ENCODE data around the gene CAPZA1. TPM values are rescaled to one million over a fixed set of nuclear protein-coding genes. Genes with fewer than 3 reads are reported as not detected.

Gene CAPZA1
- total and polyA plus RNA-seq, 2 experiments from 2014 or later = 273 to 279 TPM

DNA sequence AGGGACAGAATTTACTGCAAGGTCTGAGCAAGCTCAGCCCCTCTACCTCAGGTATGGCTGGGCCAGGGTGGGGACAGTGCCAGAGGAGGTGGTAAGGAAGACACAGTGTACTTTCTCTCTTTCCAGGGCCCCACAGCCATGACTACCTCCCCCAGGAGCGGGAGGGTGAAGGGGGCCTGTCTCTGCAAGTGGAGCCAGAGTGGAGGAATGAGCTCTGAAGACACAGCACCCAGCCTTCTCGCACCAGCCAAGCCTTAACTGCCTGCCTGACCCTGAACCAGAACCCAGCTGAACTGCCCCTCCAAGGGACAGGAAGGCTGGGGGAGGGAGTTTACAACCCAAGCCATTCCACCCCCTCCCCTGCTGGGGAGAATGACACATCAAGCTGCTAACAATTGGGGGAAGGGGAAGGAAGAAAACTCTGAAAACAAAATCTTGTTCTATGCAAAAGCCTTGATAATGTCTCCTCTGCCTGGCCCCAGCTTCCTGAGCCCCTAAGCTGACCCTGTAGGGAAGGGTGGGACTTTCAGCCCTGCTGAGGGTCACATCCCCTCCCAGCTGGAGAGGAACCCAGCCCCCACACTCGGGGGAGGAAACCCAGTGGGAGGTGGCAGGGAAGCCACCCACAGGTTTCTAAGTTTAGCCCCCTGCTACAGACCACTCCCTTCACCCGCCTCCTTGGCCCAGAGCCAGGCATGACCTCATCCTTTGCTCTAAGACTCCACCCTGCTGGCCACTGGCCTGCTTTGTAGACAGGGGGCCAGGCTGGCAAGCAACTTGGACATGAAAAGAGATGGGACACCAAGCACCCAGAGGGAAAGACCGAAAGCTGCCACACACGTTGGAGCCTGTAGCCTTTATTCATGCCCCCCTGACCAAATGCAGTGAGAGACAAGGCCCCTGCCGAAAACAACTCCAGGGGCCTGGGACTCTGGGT, 80.9 kb downstream of the CAPZA1 start:
- Histone ChIP-seq H2AFZ (no peak overlapping the region), H3K4me2 (ENCODE audit: unreplicated experiment) (peak overlapping the region; percentile 66), H3K27ac (peak overlapping the region; percentile 80), H3K9ac (peak overlapping the region; percentile 53; the same call in 1 of the 2 replicates), H3K9me3 (ENCODE audit: low read depth) (no peaks in the 10 kb centered on the region), H4K20me1 (ENCODE audit: insufficient read depth) (no peaks in the 10 kb centered on the region), H3K27me3 (replicated peaks; ENCODE audit: insufficient read depth) (no peaks in the 10 kb centered on the region), H3K79me2 (ENCODE audit: insufficient read depth) (peaks cover 28% of the 10 kb centered on the region), H3K4me1 (ENCODE audit: insufficient read depth) (peaks cover 17% of the 10 kb centered on the region), H3K9me2 (ENCODE audit: insufficient read depth) (no peaks in the 10 kb centered on the region), H3F3A (ENCODE audit: insufficient read depth) (peaks cover 50% of the 10 kb centered on the region), H3K36me3 (ENCODE audit: low read depth) (peaks cover 5% of the 10 kb centered on the region), H3K4me3 (no peak overlapping the region)
- TF ChIP-seq EZH2 (IDR thresholded peaks at IDR 0.05; ENCODE audit: insufficient read depth, poor library complexity, severe bottlenecking) (no peak), EZH2phosphoT487 (IDR thresholded peaks at IDR 0.05; ENCODE audit: insufficient read depth, low read depth) (no peak)
- 41 to 47% methylated on average over 6 to 7 of the region's 7 CpGs for WGBS, 2 experiments (ENCODE audit: low coverage in 1 of 2, low lambda C conversion rate in 2 of 2, missing lambda C conversion rate in 2 of 2)
- in situ Hi-C loops (cut with MboI) = no loop called here
- DNase-seq = peak; percentile 92

- Histone ChIP-seq H3K9me3 (ENCODE audit: low read depth) (no peaks in the 10 kb centered on the region), H3F3A (ENCODE audit: insufficient read depth) (peaks cover 55% of the 10 kb centered on the region), H3K9me2 (ENCODE audit: insufficient read depth) (no peaks in the 10 kb centered on the region), H3K79me2 (ENCODE audit: insufficient read depth) (peaks cover 37% of the 10 kb centered on the region), H3K4me1 (ENCODE audit: insufficient read depth) (peaks cover 17% of the 10 kb centered on the region), H2AFZ (no peak overlapping the region), H3K27ac (peak overlapping the region; percentile 80), H3K36me3 (ENCODE audit: low read depth) (peaks cover 5% of the 10 kb centered on the region), H3K4me2 (ENCODE audit: unreplicated experiment) (peak overlapping the region; percentile 66), H4K20me1 (ENCODE audit: insufficient read depth) (no peaks in the 10 kb centered on the region), H3K4me3 (no peak overlapping the region), H3K27me3 (replicated peaks; ENCODE audit: insufficient read depth) (no peaks in the 10 kb centered on the region), H3K9ac (peak overlapping the region; percentile 53; the same call in 1 of the 2 replicates)
- WGBS, 2 experiments (ENCODE audit: low coverage in 1 of 2, low lambda C conversion rate in 2 of 2, missing lambda C conversion rate in 2 of 2) = 76 to 79% methylated on average over 17 of the region's 17 CpGs
- in situ Hi-C loops (cut with MboI) = no loop called here
- DNase-seq = no peak
- TF ChIP-seq EZH2phosphoT487 (IDR thresholded peaks at IDR 0.05; ENCODE audit: insufficient read depth, low read depth) (no peak), EZH2 (IDR thresholded peaks at IDR 0.05; ENCODE audit: insufficient read depth, poor library complexity, severe bottlenecking) (no peak)
These were observed 81.8 kb downstream of the CAPZA1 start for GRCh38 chr1:112701227-112702066.

DNA sequence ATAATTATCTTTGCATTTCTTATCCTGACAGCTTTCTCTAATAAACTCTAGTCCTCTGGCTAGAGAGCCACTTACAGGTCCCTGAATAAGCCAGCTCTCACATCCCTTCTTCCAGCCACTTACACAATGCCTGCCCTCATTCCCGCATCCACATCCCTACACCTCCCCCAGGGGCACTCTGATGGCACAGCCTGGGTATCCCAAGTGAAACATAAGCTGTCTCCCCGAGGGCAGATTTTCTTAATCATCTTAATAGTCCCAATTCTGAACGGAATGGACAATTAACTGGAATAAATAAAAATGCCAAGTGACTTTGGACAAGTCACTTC, 82.4 kb downstream of the CAPZA1 start:
- in situ Hi-C loops (cut with MboI) = no loop called here
- no peak for TF ChIP-seq EZH2phosphoT487 (IDR thresholded peaks at IDR 0.05; ENCODE audit: insufficient read depth, low read depth)
- TF ChIP-seq EZH2 (IDR thresholded peaks at IDR 0.05; ENCODE audit: insufficient read depth, poor library complexity, severe bottlenecking) = no peak
- no peak overlapping the region for H3K4me3 ChIP-seq
- WGBS, 2 experiments (ENCODE audit: low coverage in 1 of 2, low lambda C conversion rate in 2 of 2, missing lambda C conversion rate in 2 of 2) = 55 to 62% methylated on average over 3 of the region's 3 CpGs
- H3K79me2 ChIP-seq (ENCODE audit: insufficient read depth) = peaks cover 42% of the 10 kb centered on the region
- DNase-seq = no peak
- H3K9ac ChIP-seq = 0 out of 2 replicates have a peak overlapping the region, but pooled peaks have one; percentile 4
- H3K36me3 ChIP-seq (ENCODE audit: low read depth) = peaks cover 5% of the 10 kb centered on the region
- H3K9me3 ChIP-seq (ENCODE audit: low read depth) = no peaks in the 10 kb centered on the region
- H3K27me3 ChIP-seq (replicated peaks; ENCODE audit: insufficient read depth) = no peaks in the 10 kb centered on the region
- no peak overlapping the region for H3K4me2 ChIP-seq (ENCODE audit: unreplicated experiment)
- H3F3A ChIP-seq (ENCODE audit: insufficient read depth) = peaks cover 55% of the 10 kb centered on the region
- no peaks in the 10 kb centered on the region for H4K20me1 ChIP-seq (ENCODE audit: insufficient read depth)
- peak overlapping the region; percentile 80; the same call in 1 of the 2 replicates for H3K27ac ChIP-seq
- peaks cover 17% of the 10 kb centered on the region for H3K4me1 ChIP-seq (ENCODE audit: insufficient read depth)
- H3K9me2 ChIP-seq (ENCODE audit: insufficient read depth) = no peaks in the 10 kb centered on the region
- no peak overlapping the region for H2AFZ ChIP-seq

Data from GM23248 (cell line).